ENCODE measurements around the gene OR52E4.

Gene OR52E4

GRCh38 chr11:5887661-5888060 is 7.2 kb downstream of the OR52E4 start:
- H3K4me1 Mint-ChIP-seq: no peaks in the 10 kb centered on the region
- no peaks in the 10 kb centered on the region for H3K9me3 Mint-ChIP-seq
- no peak overlapping the region for H3K4me3 Mint-ChIP-seq
- DNase-seq (ENCODE audit: low spot score in 2 of 2): no peak
- no peak for ATAC-seq (replicated peaks; ENCODE audit: extremely low read depth, poor library complexity, severe bottlenecking)
- peaks cover 27% of the 10 kb centered on the region for H3K27me3 Mint-ChIP-seq
- no peaks in the 10 kb centered on the region for H3K36me3 Mint-ChIP-seq (ENCODE audit: insufficient read depth)
- H3K27ac Mint-ChIP-seq (ENCODE audit: low read depth): no peak overlapping the region

GRCh38 chr11:5891216-5891800 is 10.9 kb downstream of the OR52E4 start:
- Mint-ChIP-seq H3K27ac (ENCODE audit: low read depth) (no peak overlapping the region), H3K27me3 (peaks cover 27% of the 10 kb centered on the region), H3K36me3 (ENCODE audit: insufficient read depth) (peaks cover 2% of the 10 kb centered on the region), H3K9me3 (no peaks in the 10 kb centered on the region), H3K4me1 (no peaks in the 10 kb centered on the region), H3K4me3 (no peak overlapping the region)
- DNase-seq (ENCODE audit: low spot score in 2 of 2) (no peak), ATAC-seq (replicated peaks; ENCODE audit: extremely low read depth, poor library complexity, severe bottlenecking) (no peak)

GRCh38 chr11:5892908-5893307 is 12.5 kb downstream of the OR52E4 start, which contains the start of gene OR52E5:
Gene OR52E5, plus strand, starts transcription at chr11:5893208. Its CDS starts 7,569 bp downstream, at chr11:5900777.
- Mint-ChIP-seq H3K4me1 (no peaks in the 10 kb centered on the region), H3K4me3 (no peak within 1 kb of the TSS), H3K27ac (ENCODE audit: low read depth) (no peak within 1 kb of the TSS), H3K9me3 (no peaks in the 10 kb centered on the region), H3K36me3 (ENCODE audit: insufficient read depth) (peaks cover 2% of the 10 kb centered on the region), H3K27me3 (peaks cover 14% of the 10 kb centered on the region)
- ATAC-seq (replicated peaks; ENCODE audit: extremely low read depth, poor library complexity, severe bottlenecking): no peak
- DNase-seq (ENCODE audit: low spot score in 2 of 2): no peak

- H3K36me3 Mint-ChIP-seq (ENCODE audit: insufficient read depth): no peaks in the 10 kb centered on the region
- H3K4me1 Mint-ChIP-seq: no peaks in the 10 kb centered on the region
- no peaks in the 10 kb centered on the region for H3K9me3 Mint-ChIP-seq
- no peak for ATAC-seq (replicated peaks; ENCODE audit: extremely low read depth, poor library complexity, severe bottlenecking)
- DNase-seq (ENCODE audit: low spot score in 2 of 2): no peak
- no peak overlapping the region for H3K4me3 Mint-ChIP-seq
- H3K27me3 Mint-ChIP-seq: peaks cover 14% of the 10 kb centered on the region
- H3K27ac Mint-ChIP-seq (ENCODE audit: low read depth): no peak overlapping the region
Measured at GRCh38 chr11:5899534-5899933, 19.1 kb downstream of the OR52E4 start.

GRCh38 chr11:5910540-5910939 is 30.1 kb downstream of the OR52E4 start:
- H3K4me1 Mint-ChIP-seq: no peaks in the 10 kb centered on the region
- DNase-seq (ENCODE audit: low spot score in 2 of 2) (no peak), ATAC-seq (replicated peaks; ENCODE audit: extremely low read depth, poor library complexity, severe bottlenecking) (no peak)
- peaks cover 72% of the 10 kb centered on the region for H3K27me3 Mint-ChIP-seq
- no peaks in the 10 kb centered on the region for H3K9me3 Mint-ChIP-seq
- H3K27ac Mint-ChIP-seq (ENCODE audit: low read depth): no peak overlapping the region
- H3K36me3 Mint-ChIP-seq (ENCODE audit: insufficient read depth): no peaks in the 10 kb centered on the region
- no peak overlapping the region for H3K4me3 Mint-ChIP-seq

- H3K36me3 Mint-ChIP-seq (ENCODE audit: insufficient read depth): no peaks in the 10 kb centered on the region
- no peak overlapping the region for H3K27ac Mint-ChIP-seq (ENCODE audit: low read depth)
- ATAC-seq (replicated peaks; ENCODE audit: extremely low read depth, poor library complexity, severe bottlenecking) (no peak), DNase-seq (ENCODE audit: low spot score in 2 of 2) (no peak)
- no peak overlapping the region for H3K4me3 Mint-ChIP-seq
- H3K4me1 Mint-ChIP-seq: no peaks in the 10 kb centered on the region
- peaks cover 14% of the 10 kb centered on the region for H3K27me3 Mint-ChIP-seq
- H3K9me3 Mint-ChIP-seq: peaks cover 5% of the 10 kb centered on the region
Measured at GRCh38 chr11:5922749-5923426, 42.5 kb downstream of the OR52E4 start.

GRCh38 chr11:5923427-5923776 is 43.0 kb downstream of the OR52E4 start:
- Mint-ChIP-seq H3K4me3 (no peak overlapping the region), H3K27ac (ENCODE audit: low read depth) (no peak overlapping the region), H3K4me1 (no peaks in the 10 kb centered on the region), H3K9me3 (peaks cover 8% of the 10 kb centered on the region), H3K27me3 (peaks cover 14% of the 10 kb centered on the region), H3K36me3 (ENCODE audit: insufficient read depth) (no peaks in the 10 kb centered on the region)
- ATAC-seq (replicated peaks; ENCODE audit: extremely low read depth, poor library complexity, severe bottlenecking): no peak
- no peak for DNase-seq (ENCODE audit: low spot score in 2 of 2)

GRCh38 chr11:5923794-5924193 is 43.4 kb downstream of the OR52E4 start:
- Mint-ChIP-seq H3K4me3 (no peak overlapping the region), H3K27me3 (peaks cover 11% of the 10 kb centered on the region), H3K27ac (ENCODE audit: low read depth) (no peak overlapping the region), H3K4me1 (no peaks in the 10 kb centered on the region), H3K36me3 (ENCODE audit: insufficient read depth) (no peaks in the 10 kb centered on the region), H3K9me3 (peaks cover 12% of the 10 kb centered on the region)
- ATAC-seq (replicated peaks; ENCODE audit: extremely low read depth, poor library complexity, severe bottlenecking): no peak
- no peak for DNase-seq (ENCODE audit: low spot score in 2 of 2)

- Mint-ChIP-seq H3K27ac (ENCODE audit: low read depth) (no peak overlapping the region), H3K27me3 (peaks cover 22% of the 10 kb centered on the region), H3K4me1 (no peaks in the 10 kb centered on the region), H3K4me3 (no peak overlapping the region), H3K36me3 (ENCODE audit: insufficient read depth) (no peaks in the 10 kb centered on the region), H3K9me3 (peaks cover 20% of the 10 kb centered on the region)
- DNase-seq (ENCODE audit: low spot score in 2 of 2) (no peak), ATAC-seq (replicated peaks; ENCODE audit: extremely low read depth, poor library complexity, severe bottlenecking) (no peak)
Measured at GRCh38 chr11:5928271-5928670, 47.8 kb downstream of the OR52E4 start.

- H3K9me3 Mint-ChIP-seq: peaks cover 20% of the 10 kb centered on the region
- DNase-seq (ENCODE audit: low spot score in 2 of 2): no peak
- H3K27me3 Mint-ChIP-seq: peaks cover 26% of the 10 kb centered on the region
- ATAC-seq (replicated peaks; ENCODE audit: extremely low read depth, poor library complexity, severe bottlenecking): no peak
- H3K27ac Mint-ChIP-seq (ENCODE audit: low read depth): no peak overlapping the region
- H3K4me3 Mint-ChIP-seq: no peak overlapping the region
- no peaks in the 10 kb centered on the region for H3K36me3 Mint-ChIP-seq (ENCODE audit: insufficient read depth)
- H3K4me1 Mint-ChIP-seq: no peaks in the 10 kb centered on the region
Measured at GRCh38 chr11:5928811-5929210, 48.4 kb downstream of the OR52E4 start.

GRCh38 chr11:5929571-5930368 is 49.3 kb downstream of the OR52E4 start:
- H3K4me3 Mint-ChIP-seq: no peak overlapping the region
- peaks cover 20% of the 10 kb centered on the region for H3K9me3 Mint-ChIP-seq
- H3K27ac Mint-ChIP-seq (ENCODE audit: low read depth): no peak overlapping the region
- H3K27me3 Mint-ChIP-seq: peaks cover 26% of the 10 kb centered on the region
- no peaks in the 10 kb centered on the region for H3K4me1 Mint-ChIP-seq
- ATAC-seq (replicated peaks; ENCODE audit: extremely low read depth, poor library complexity, severe bottlenecking) (no peak), DNase-seq (ENCODE audit: low spot score in 2 of 2) (no peak)
- H3K36me3 Mint-ChIP-seq (ENCODE audit: insufficient read depth): no peaks in the 10 kb centered on the region

GRCh38 chr11:5930614-5931013 is 50.2 kb downstream of the OR52E4 start:
- Mint-ChIP-seq H3K4me1 (no peaks in the 10 kb centered on the region), H3K27me3 (peaks cover 28% of the 10 kb centered on the region), H3K4me3 (no peak overlapping the region), H3K9me3 (peaks cover 20% of the 10 kb centered on the region), H3K36me3 (ENCODE audit: insufficient read depth) (no peaks in the 10 kb centered on the region), H3K27ac (ENCODE audit: low read depth) (no peak overlapping the region)
- DNase-seq (ENCODE audit: low spot score in 2 of 2) (no peak), ATAC-seq (replicated peaks; ENCODE audit: extremely low read depth, poor library complexity, severe bottlenecking) (no peak)

GRCh38 chr11:5931061-5931460 is 50.6 kb downstream of the OR52E4 start:
- no peak for ATAC-seq (replicated peaks; ENCODE audit: extremely low read depth, poor library complexity, severe bottlenecking)
- Mint-ChIP-seq H3K27ac (ENCODE audit: low read depth) (no peak overlapping the region), H3K27me3 (peaks cover 32% of the 10 kb centered on the region), H3K4me3 (no peak overlapping the region), H3K9me3 (peaks cover 24% of the 10 kb centered on the region), H3K4me1 (no peaks in the 10 kb centered on the region), H3K36me3 (ENCODE audit: insufficient read depth) (no peaks in the 10 kb centered on the region)
- DNase-seq (ENCODE audit: low spot score in 2 of 2): no peak
